ENCODE measurements around the gene DOK3. TPM values are rescaled to one million over a fixed set of nuclear protein-coding genes. Genes with fewer than 3 reads are reported as not detected.

DOK3 gene
- total RNA-seq, result 12.8 TPM

- DNase-seq (ENCODE audit: low spot score), result no peak
These were observed at the start of gene DOK3 for GRCh38 chr5:177509381-177509951. Gene DOK3, minus strand, starts transcription at chr5:177509826. Its CDS starts 286 bp downstream, at chr5:177509540.

- no peak for DNase-seq (ENCODE audit: low spot score)
These were observed 48.2 kb upstream of the DOK3 start for GRCh38 chr5:177557796-177558195.

- no peak for DNase-seq (ENCODE audit: low spot score)
These were observed 47.5 kb upstream of the DOK3 start for GRCh38 chr5:177557041-177557647.

- DNase-seq (ENCODE audit: low spot score), result no peak
These were observed 46.0 kb upstream of the DOK3 start for GRCh38 chr5:177555665-177556064.

- no peak for DNase-seq (ENCODE audit: low spot score)
These were observed 45.6 kb upstream of the DOK3 start for GRCh38 chr5:177555228-177555627.

- DNase-seq (ENCODE audit: low spot score), result peak; percentile 92
These were observed 45.0 kb upstream of the DOK3 start, which contains the start of gene FAM193B for GRCh38 chr5:177554474-177555111. Gene FAM193B, minus strand, starts transcription at chr5:177554563. Its CDS starts 105 bp downstream, at chr5:177554458.

- DNase-seq (ENCODE audit: low spot score), result peak; percentile 15
These were observed 44.2 kb upstream of the DOK3 start for GRCh38 chr5:177553671-177554429.

GRCh38 chr5:177552839-177553455, 43.3 kb upstream of the DOK3 start:
- DNase-seq (ENCODE audit: low spot score), result no peak

- no peak for DNase-seq (ENCODE audit: low spot score)
These were observed 40.5 kb upstream of the DOK3 start for GRCh38 chr5:177550122-177550521.

GRCh38 chr5:177548495-177548894, 38.9 kb upstream of the DOK3 start:
- no peak for DNase-seq (ENCODE audit: low spot score)

- DNase-seq (ENCODE audit: low spot score), result no peak
These were observed 38.1 kb upstream of the DOK3 start for GRCh38 chr5:177547736-177548135.

GRCh38 chr5:177546258-177546741, 36.7 kb upstream of the DOK3 start:
- peak; percentile 55 for DNase-seq (ENCODE audit: low spot score)

- DNase-seq (ENCODE audit: low spot score), result peak; percentile 34
These were observed 36.0 kb upstream of the DOK3 start for GRCh38 chr5:177545487-177546257.

- no peak for DNase-seq (ENCODE audit: low spot score)
These were observed 33.3 kb upstream of the DOK3 start for GRCh38 chr5:177542816-177543465.

GRCh38 chr5:177540438-177540837, 30.8 kb upstream of the DOK3 start:
- DNase-seq (ENCODE audit: low spot score), result no peak

- DNase-seq (ENCODE audit: low spot score), result no peak
These were observed 29.8 kb upstream of the DOK3 start for GRCh38 chr5:177539411-177539810.

GRCh38 chr5:177538876-177539275, 29.2 kb upstream of the DOK3 start:
- no peak for DNase-seq (ENCODE audit: low spot score)

GRCh38 chr5:177537389-177538361, 28.0 kb upstream of the DOK3 start:
- DNase-seq (ENCODE audit: low spot score), result peak; percentile 51

GRCh38 chr5:177536386-177536785, 26.8 kb upstream of the DOK3 start:
- DNase-seq (ENCODE audit: low spot score), result no peak
